Type B pancreatic cell (in vitro differentiated cells): ENCODE measurements around the gene PDAP1. TPM values are rescaled to one million over a fixed set of nuclear protein-coding genes. Genes with fewer than 3 reads are reported as not detected.
"Not testable (repeated sequence)": the region's sequence is repeated elsewhere in the genome, so short reads cannot be mapped to it uniquely, and the experiment has no call there.

Experiments used
- DNase-seq: peaks from one replicate; pipeline ENCODE4 v3.0.0; 2021; ENCODE audit warnings: mixed read lengths; ENCODE audit not compliant: unreplicated experiment; ENCODE audit errors: extremely low spot score
- H3K27ac Mint-ChIP-seq: 2 replicates; pipeline ENCODE4 v1.8.0; 2021; ENCODE audit warnings: mild to moderate bottlenecking, mixed read lengths
- H3K27me3 Mint-ChIP-seq: 2 replicates; pipeline ENCODE4 v1.8.0; 2021; ENCODE audit warnings: mixed read lengths
- H3K36me3 Mint-ChIP-seq: 2 replicates; pipeline ENCODE4 v1.8.0; 2021; ENCODE audit warnings: mixed read lengths
- H3K4me1 Mint-ChIP-seq: one replicate; pipeline ENCODE4 v1.8.0; 2021; ENCODE audit warnings: mixed read lengths; ENCODE audit not compliant: unreplicated experiment
- H3K4me3 Mint-ChIP-seq: 2 replicates; pipeline ENCODE4 v1.8.0; 2021; ENCODE audit warnings: mild to moderate bottlenecking, mixed read lengths
- H3K9me3 Mint-ChIP-seq: 2 replicates; pipeline ENCODE4 v1.8.0; 2021; ENCODE audit warnings: mixed read lengths
- total RNA-seq: library from RNA; stranded (reverse); gene quantifications from 2 replicates; pipeline ENCODE4 v1.2.1, GENCODE V29; 2021; ENCODE audit warnings: low replicate concordance
- TF ChIP-seq, protein P1 (sequence below): fragments of 200-600 bp; sonication (generic); conservative IDR thresholded peaks from 2 replicates; pipeline ENCODE4 v1.5.0; 2021; ENCODE audit warnings: antibody characterized with exemption, mild to moderate bottlenecking

PDAP1 gene
- total RNA-seq, 1 donor from 2014 or later, result 112 TPM

DNA sequence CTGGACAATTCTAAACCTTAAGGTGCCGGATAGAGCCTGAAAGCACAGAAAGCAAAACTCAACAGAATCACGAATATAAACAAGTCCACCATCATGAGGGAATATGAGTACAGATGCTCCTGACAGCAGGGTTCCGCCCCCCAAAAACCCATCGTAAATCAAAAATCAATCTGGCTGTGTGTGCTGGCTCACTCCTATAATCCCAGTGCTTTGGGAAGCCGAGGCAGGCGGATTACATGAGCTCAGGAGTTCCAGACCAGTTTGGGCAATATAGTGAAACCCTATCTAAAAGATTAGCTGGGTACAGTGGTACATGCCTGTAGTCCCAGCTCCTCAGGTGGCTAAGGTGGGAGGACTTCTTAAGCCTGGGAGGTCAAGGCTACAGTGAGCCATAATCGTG, 12.6 kb upstream of the PDAP1 start:
- no peaks in the 10 kb centered on the region for H3K27me3 Mint-ChIP-seq
- no peak overlapping the region for H3K27ac Mint-ChIP-seq
- DNase-seq, result no peak
- no peaks in the 10 kb centered on the region for H3K9me3 Mint-ChIP-seq
- peaks cover 12% of the 10 kb centered on the region for H3K36me3 Mint-ChIP-seq
- H3K4me3 Mint-ChIP-seq, result no peak overlapping the region
- TF ChIP-seq, protein P1, sequence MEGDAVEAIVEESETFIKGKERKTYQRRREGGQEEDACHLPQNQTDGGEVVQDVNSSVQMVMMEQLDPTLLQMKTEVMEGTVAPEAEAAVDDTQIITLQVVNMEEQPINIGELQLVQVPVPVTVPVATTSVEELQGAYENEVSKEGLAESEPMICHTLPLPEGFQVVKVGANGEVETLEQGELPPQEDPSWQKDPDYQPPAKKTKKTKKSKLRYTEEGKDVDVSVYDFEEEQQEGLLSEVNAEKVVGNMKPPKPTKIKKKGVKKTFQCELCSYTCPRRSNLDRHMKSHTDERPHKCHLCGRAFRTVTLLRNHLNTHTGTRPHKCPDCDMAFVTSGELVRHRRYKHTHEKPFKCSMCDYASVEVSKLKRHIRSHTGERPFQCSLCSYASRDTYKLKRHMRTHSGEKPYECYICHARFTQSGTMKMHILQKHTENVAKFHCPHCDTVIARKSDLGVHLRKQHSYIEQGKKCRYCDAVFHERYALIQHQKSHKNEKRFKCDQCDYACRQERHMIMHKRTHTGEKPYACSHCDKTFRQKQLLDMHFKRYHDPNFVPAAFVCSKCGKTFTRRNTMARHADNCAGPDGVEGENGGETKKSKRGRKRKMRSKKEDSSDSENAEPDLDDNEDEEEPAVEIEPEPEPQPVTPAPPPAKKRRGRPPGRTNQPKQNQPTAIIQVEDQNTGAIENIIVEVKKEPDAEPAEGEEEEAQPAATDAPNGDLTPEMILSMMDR, result no peak
- H3K4me1 Mint-ChIP-seq, result no peaks in the 10 kb centered on the region

DNA sequence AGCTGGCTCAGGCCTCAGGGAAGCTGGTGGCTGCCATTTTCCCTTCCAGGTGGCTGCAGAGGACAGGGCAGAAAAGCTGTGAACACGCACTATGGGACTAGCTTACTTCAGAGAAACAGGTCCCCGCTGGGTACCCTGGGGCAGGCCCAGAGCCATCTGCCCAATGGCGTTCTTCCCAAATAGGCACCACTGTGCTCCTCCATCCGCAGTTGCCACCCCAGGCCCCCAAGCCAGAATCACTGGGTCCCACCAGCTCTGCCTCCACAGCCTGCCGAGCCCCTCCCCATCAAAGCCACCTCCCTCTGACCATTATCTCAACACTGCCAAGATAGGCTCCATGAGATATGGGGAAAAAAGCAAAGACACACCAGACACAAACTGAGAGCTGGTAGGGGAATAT, 11.8 kb upstream of the PDAP1 start:
- H3K4me1 Mint-ChIP-seq, result no peaks in the 10 kb centered on the region
- H3K27me3 Mint-ChIP-seq, result no peaks in the 10 kb centered on the region
- peaks cover 15% of the 10 kb centered on the region for H3K36me3 Mint-ChIP-seq
- H3K9me3 Mint-ChIP-seq, result no peaks in the 10 kb centered on the region
- TF ChIP-seq, protein P1, result no peak
- no peak overlapping the region for H3K4me3 Mint-ChIP-seq
- no peak overlapping the region for H3K27ac Mint-ChIP-seq
- no peak for DNase-seq

DNA sequence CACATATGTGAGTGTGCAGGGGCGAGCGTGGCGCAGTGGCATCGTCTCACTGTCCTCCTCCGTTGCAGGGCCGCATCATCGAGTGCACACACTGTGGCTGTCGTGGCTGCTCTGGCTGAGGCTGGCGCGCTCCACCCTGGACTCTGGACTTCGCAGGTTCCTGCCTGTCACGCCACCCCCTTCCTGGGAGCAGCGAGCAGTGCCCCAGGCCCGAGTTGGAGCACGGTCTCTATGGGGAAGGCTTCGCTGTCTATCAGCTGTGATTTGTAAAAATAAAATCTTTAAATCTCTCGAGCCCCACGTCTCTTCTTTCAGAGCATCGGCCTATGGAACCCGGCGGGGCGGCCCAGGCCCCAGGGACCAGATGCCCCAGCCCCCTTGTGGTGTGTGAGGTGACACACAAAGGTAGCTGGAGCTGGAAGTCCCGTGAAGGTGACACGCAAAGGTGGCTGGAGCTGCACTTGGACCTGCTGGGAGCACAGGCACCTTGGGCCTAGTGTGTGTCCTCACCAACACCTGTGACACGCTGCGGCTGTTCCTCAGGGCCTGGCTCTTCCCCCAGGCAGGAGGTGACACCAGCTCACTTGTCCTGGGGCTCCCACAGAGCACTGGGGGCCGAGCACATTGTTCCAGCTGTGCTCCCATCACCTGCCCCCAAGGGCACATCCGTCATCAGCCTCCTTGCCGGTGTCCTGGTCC, 11.1 kb upstream of the PDAP1 start:
- Mint-ChIP-seq H3K27me3 (no peaks in the 10 kb centered on the region), H3K27ac (no peak overlapping the region), H3K9me3 (no peaks in the 10 kb centered on the region), H3K36me3 (peaks cover 21% of the 10 kb centered on the region), H3K4me3 (no peak overlapping the region), H3K4me1 (no peaks in the 10 kb centered on the region)
- DNase-seq, result no peak
- TF ChIP-seq, protein P1, result no peak

DNA sequence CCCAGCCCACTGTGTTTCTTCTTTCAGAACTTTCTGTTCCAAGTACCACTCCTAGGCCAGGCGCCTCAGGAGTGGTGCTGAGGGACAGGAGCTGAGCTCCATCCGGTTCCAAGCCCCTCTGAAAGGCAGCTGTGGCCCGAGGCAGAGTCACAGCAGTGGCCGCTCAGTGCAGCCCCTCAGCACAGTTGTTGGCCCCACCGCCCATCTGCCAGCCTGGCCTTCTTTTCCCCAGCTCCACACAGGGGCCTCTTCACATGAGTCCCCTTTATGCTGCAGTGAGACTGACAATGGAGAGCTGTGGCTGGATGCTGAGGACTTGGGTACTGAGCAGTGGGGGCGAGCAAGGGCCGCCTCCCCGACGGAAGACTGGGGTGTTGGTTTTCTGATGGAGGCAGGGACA, 9.9 kb upstream of the PDAP1 start:
- H3K9me3 Mint-ChIP-seq, result no peaks in the 10 kb centered on the region
- TF ChIP-seq, protein P1, result no peak
- H3K4me1 Mint-ChIP-seq, result no peaks in the 10 kb centered on the region
- no peak overlapping the region for H3K27ac Mint-ChIP-seq
- DNase-seq, result no peak
- H3K27me3 Mint-ChIP-seq, result no peaks in the 10 kb centered on the region
- H3K4me3 Mint-ChIP-seq, result no peak overlapping the region
- peaks cover 22% of the 10 kb centered on the region for H3K36me3 Mint-ChIP-seq

DNA sequence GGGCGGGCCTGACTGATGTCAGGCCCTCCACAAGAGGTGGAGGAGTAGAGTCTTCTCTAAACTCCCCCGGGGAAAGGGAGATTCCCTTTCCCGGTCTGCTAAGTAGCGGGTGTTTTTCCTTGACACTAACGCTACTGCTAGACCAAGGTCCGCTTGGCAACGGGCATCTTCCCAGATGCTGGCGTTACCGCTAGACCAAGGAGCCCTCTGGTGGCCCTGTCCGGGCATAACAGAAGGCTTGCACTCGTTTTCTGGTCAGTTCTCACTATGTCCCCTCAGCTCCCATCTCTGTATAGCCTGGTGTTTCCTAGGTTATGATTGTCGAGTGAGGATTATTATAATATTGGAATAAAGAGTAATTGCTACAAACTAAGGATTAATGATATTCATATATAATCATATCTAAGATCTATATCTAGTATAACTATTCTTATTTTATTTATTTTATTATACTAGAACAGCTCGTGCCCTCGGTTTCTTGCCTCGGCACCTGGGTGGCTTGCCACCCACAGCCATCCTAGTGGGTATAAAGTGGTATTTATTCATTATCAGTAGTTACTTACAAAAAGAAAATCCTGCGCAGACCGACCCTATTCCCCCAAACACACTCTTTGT, 7.2 kb upstream of the PDAP1 start:
- H3K4me3 Mint-ChIP-seq, H3K27ac Mint-ChIP-seq, H3K4me1 Mint-ChIP-seq, DNase-seq, H3K9me3 Mint-ChIP-seq, H3K27me3 Mint-ChIP-seq: not testable (repeated sequence)
- H3K36me3 Mint-ChIP-seq, result peaks cover 26% of the 10 kb centered on the region
- TF ChIP-seq, protein P1, result peak; percentile 76
